ENCODE measurements around the gene PRKAG2.

The PRKAG2 gene

GRCh38 chr7:151836191-151836926 lies 40.6 kb downstream of the PRKAG2 start:
- in situ Hi-C loops (cut with HindIII; ENCODE audit: low sequenced_read_pairs), result no loop called here
- TF ChIP-seq CTCF (IDR thresholded peaks at IDR 0.05; ENCODE audit: low read depth, low read length, missing control alignments), result no peak
- no peak overlapping the region for H3K4me3 ChIP-seq (ENCODE audit: low read depth, low read length)
- DNase-seq (ENCODE audit: low read depth), result no peak

GRCh38 chr7:151835636-151836035 lies 41.3 kb downstream of the PRKAG2 start:
- in situ Hi-C loops (cut with HindIII; ENCODE audit: low sequenced_read_pairs), result no loop called here
- TF ChIP-seq CTCF (IDR thresholded peaks at IDR 0.05; ENCODE audit: low read depth, low read length, missing control alignments), result no peak
- H3K4me3 ChIP-seq (ENCODE audit: low read depth, low read length), result no peak overlapping the region

GRCh38 chr7:151834271-151835035 lies 42.5 kb downstream of the PRKAG2 start:
- no peak for TF ChIP-seq CTCF (IDR thresholded peaks at IDR 0.05; ENCODE audit: low read depth, low read length, missing control alignments)
- no peak for DNase-seq (ENCODE audit: low read depth)
- in situ Hi-C loops (cut with HindIII; ENCODE audit: low sequenced_read_pairs), result no loop called here
- H3K4me3 ChIP-seq (ENCODE audit: low read depth, low read length), result no peak overlapping the region

More at GRCh38 chr7:151835636-151836035, 41.3 kb downstream of the PRKAG2 start:
- no peak for DNase-seq (ENCODE audit: low read depth)

GRCh38 chr7:151833691-151834090 lies 43.2 kb downstream of the PRKAG2 start:
- no peak for TF ChIP-seq CTCF (IDR thresholded peaks at IDR 0.05; ENCODE audit: low read depth, low read length, missing control alignments)
- no peak for DNase-seq (ENCODE audit: low read depth)
- no peak overlapping the region for H3K4me3 ChIP-seq (ENCODE audit: low read depth, low read length)
- in situ Hi-C loops (cut with HindIII; ENCODE audit: low sequenced_read_pairs), result no loop called here

- H3K4me3 ChIP-seq (ENCODE audit: low read depth, low read length), result no peak overlapping the region
- no peak for DNase-seq (ENCODE audit: low read depth)
- in situ Hi-C loops (cut with HindIII; ENCODE audit: low sequenced_read_pairs), result no loop called here
- no peak for TF ChIP-seq CTCF (IDR thresholded peaks at IDR 0.05; ENCODE audit: low read depth, low read length, missing control alignments)
Observed at GRCh38 chr7:151833213-151833651, 43.7 kb downstream of the PRKAG2 start.

- H3K4me3 ChIP-seq (ENCODE audit: low read depth, low read length), result no peak overlapping the region
- DNase-seq (ENCODE audit: low read depth), result no peak
- in situ Hi-C loops (cut with HindIII; ENCODE audit: low sequenced_read_pairs), result no loop called here
- no peak for TF ChIP-seq CTCF (IDR thresholded peaks at IDR 0.05; ENCODE audit: low read depth, low read length, missing control alignments)
Observed at GRCh38 chr7:151832656-151833055, 44.3 kb downstream of the PRKAG2 start.
